Activated T-helper 1 cell treated with anti-CD3 and anti-CD28 coated beads, Interleukin-2, amount 50 U/mL, for 16 hours (primary cell): ENCODE measurements around the gene ARFRP1.
"Not testable (repeated sequence)": the region's sequence is repeated elsewhere in the genome, so short reads cannot be mapped to it uniquely, and the experiment has no call there.

Experiments used
- DNase-seq, 2 donors: peaks; one replicate each; pipeline ENCODE4 v3.0.0-alpha.2; 2020; ENCODE audit warnings: low read depth in 1 of 2, low spot score in 1 of 2

ARFRP1 gene

DNA sequence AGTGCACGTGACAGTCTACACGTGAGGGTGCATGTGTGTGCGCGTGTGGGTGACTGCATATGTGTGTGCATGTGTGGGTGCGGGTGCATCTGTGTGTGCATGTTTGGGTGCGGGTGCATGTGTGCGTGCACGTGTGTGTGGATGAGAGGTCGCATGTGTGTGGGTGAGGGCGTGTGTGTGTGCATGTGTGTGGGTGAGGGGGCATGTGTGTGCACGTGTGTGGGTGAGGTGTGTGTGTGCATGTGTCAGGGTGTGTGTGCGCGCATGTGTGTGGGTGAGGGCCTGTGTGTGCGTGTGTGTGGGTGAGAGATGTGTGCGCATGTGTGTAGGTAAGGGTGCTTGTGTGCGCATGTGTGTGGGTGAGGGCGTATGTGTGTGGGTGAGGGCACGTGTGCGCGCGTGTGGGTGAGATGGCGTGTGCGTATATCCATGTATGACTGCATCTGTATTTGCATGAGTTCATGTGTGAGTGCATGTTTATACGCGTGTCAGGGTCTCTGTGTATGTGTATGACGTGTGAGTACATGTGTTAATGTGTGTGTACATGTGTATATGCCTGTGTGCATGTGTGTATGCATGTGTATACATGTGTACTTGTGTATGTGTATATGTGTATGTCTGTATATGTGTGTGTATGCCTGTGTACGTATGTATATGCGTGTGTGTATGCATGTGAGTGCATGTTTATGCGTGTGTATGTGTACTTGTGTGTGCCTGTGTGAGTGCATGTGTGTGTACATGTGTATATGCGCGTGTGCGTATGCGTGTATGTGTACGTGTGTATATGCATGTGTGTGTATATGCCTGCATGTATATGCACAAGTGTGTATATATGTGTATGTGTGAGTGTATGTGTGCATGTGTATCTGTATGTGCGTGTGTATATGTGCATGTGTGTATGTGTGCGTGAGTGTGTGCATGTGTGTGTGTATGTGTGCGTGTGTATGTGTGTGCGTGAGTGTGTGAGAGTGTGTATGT, 24.6 kb upstream of the ARFRP1 start:
- no peak for DNase-seq

GRCh38 chr20:63731410-63731809, 23.6 kb upstream of the ARFRP1 start:
- DNase-seq: no peak

- not testable (repeated sequence) for DNase-seq
Measured at GRCh38 chr20:63730189-63730733, 22.5 kb upstream of the ARFRP1 start.

DNA sequence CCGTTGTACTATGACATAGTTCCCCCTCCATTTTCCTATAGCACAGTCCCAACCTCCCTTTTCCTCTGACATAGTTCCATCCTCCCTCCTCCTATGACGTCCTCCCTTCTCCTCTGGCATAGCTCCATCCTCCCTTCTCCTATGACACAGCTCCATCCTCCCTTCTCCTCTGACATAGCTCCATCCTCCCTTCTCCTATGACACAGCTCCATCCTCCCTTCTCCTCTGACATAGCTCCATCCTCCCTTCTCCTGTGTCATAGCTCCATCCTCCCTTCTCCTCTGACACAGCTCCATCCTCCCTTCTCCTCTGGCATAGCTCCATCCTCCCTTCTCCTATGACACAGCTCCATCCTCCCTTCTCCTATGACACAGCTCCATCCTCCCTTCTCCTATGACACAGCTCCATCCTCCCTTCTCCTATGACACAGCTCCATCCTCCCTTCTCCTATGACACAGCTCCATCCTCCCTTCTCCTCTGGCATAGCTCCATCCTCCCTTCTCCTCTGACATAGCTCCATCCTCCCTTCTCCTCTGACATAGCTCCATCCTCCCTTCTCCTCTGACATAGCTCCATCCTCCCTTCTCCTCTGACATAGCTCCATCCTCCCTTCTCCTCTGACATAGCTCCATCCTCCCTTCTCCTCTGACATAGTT, 15.3 kb upstream of the ARFRP1 start:
- not testable (repeated sequence) for DNase-seq

- no peak for DNase-seq
Measured at GRCh38 chr20:63718996-63719395, 11.2 kb upstream of the ARFRP1 start.

- DNase-seq: no peak
Measured at GRCh38 chr20:63714858-63715257, 7.1 kb upstream of the ARFRP1 start.

DNA sequence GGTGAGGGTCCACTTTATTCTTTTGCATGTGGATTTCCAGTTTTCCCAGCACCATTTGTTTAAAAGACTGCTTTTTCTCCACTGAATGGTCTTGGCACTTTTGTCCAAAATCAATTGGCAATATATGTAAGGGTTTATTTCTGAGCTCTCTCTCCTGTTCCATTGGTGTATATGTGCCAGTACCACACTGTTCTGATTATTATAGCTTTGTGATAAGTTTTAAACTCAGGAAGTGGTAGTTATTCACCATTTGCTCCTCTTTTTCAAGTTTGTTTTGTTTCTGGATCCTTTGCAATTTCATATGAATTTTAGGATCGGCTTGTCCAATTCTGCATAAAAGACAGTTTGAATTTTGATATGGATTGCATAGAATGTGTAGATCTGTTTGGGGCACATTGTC, 4.4 kb upstream of the ARFRP1 start:
- DNase-seq: no peak

DNA sequence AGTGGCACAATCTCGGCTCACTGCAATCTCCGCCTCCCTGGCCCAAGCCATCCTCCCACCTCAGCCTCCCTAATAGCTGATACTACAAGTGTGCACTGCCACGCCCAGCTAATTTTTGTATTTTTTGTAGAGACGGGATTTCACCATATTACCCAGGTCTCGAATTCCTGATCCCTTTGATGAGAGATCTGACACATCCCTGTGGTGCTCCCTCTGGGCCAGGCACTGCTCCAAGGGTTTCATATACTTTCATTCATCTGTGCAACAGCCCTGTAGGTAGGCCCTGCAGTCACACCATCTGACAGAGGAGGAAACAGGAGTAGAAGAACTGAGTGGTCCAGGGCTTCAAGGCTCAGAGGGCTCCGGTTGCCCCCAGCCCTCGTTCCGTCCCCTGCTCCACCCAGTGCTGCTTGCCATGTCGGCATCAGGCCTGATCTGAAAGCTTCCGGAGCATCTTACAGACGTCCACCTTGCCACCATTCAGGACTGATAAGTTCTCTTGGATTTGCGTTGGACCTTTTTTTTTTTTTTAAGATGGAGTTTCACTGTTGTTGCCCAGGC, 3.4 kb upstream of the ARFRP1 start:
- DNase-seq: no peak

DNA sequence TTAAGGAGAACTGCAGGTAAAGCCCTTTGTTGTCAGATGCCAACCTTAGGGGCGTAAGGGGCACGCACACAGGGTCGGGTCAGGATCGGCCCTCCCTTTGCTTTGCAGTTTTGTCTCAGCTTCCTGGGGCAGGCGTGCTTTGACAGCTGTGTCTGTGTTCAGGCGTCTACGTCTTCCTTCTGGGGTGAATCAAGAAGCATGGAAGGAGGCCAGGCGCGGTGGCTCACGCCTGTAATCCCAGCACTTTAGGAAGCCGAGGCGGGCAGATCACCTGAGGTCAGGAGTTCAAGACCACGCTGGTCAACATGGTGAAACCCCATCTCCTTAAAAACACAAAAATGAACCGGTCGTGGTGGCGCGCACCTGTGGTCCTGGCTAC, 1.4 kb upstream of the ARFRP1 start:
- DNase-seq: no peak

DNA sequence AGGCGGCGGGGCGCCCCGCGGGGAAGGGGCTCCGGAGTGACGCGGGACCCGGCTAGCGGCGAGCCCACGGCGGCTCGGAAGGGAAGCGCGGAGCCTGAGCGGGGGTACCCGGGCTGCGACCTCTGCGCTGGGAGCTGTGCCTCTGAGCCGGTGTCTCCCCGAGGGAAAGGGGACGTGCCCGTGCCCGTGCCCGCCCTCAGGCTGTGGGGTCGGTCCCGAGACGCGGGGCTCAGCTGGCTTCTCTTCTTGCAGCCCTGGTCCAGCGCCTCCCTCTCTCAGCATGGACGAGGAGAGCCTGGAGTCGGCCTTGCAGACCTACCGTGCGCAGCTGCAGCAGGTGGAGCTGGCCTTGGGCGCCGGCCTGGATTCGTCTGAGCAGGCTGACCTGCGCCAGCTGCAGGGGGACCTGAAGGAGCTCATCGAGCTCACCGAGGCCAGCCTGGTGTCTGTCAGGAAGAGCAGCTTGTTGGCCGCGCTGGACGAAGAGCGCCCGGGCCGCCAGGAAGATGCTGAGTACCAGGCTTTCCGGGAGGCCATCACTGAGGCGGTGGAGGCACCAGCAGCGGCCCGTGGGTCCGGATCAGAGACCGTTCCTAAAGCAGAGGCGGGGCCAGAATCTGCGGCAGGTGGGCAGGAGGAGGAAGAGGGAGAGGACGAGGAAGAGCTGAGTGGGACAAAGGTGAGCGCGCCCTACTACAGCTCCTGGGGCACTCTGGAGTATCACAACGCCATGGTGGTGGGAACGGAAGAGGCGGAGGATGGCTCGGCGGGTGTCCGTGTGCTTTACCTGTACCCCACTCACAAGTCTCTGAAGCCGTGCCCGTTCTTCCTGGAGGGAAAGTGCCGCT, 749 bp upstream of the ARFRP1 start:
- DNase-seq: no peak

- peak in 1 of 2 donors; percentile 43 for DNase-seq
Measured at GRCh38 chr20:63706852-63707557, 771 bp downstream of the ARFRP1 start.

DNA sequence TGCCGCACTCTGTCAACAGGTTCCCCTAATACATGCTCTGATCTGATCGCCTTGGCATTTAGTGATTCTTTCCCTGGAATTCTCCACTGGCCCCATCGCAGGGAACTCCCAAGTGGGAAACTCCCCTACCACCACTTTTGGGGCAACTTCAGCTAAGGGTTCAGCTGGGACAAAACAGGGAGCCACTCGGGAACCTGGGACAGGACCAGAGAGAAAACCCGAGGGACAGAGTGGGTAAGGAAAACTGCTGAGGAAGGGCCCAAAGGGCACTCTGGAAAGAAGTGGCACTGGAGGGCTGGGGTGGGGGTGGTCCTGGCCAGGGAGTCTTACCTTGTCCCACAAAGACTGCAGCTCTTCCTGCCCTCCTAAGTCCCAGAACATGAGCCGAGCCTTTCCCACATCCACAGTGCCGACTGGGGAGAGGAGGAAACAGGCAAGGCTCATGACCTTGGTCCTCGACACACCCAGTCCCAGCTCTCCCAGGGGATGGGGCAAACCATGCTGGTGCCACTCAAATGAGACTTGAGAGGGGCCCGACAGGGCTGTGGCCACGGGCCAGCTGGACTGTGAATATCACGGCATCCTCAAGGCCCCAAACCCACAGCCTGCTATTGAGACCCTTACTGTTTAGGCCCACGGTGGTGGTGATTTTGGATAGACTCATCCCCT, 1.6 kb downstream of the ARFRP1 start:
- no peak for DNase-seq

DNA sequence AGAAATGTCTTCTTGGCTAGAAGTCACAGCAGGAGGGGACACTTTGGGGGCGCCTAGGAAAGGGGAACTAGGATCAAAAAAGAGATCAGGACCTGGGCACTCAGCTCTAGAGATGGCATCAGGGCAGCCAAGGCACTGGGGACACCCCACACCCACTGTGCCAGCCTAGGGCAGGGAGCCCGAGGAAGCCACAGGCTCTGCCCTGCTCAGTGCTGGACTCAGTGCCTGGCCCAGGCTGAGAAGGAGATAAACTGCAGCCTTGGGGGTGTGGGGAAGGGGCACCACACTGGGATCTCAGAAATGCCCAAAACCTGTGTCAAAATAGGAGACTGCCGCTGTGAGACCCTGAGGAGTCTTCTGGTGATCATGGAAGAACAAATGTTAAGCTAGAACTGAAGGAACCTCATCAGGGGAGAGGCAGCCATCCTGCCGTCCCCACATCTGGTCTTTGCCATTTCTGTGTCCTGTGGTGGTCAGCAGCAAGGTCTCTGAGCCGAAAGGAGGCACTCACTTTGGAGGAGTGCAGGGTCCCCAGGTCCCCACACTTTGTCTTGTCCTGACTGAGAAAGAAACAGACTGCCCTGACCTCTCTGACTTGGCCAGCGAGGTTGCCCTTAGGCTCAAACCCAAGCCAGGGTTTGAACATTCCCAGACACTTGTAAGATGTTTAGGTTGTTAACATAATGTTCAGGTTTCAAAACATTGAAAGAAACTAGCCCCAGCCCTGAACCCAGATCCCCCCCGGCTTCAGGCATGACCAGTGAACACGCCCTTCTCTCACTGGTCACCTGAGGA, 2.3 kb downstream of the ARFRP1 start:
- no peak for DNase-seq

DNA sequence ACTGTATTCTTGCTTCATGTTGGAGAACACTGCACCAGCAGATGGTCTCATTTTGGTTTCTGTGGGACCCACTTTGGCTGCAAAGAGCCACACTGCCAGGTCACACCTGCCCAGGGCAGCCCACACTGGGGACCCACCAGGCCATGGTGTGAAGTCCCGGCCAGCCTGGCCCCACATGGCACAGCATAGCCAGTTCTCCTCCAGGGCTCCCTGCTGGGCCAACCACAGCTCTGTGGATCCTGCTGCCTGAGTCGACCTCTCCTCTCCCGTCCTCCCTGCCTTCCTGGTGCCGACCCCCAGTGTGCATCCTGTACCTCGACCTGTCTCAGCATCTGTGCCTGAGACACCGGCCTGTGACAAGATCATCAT, 3.0 kb downstream of the ARFRP1 start:
- DNase-seq: no peak

DNA sequence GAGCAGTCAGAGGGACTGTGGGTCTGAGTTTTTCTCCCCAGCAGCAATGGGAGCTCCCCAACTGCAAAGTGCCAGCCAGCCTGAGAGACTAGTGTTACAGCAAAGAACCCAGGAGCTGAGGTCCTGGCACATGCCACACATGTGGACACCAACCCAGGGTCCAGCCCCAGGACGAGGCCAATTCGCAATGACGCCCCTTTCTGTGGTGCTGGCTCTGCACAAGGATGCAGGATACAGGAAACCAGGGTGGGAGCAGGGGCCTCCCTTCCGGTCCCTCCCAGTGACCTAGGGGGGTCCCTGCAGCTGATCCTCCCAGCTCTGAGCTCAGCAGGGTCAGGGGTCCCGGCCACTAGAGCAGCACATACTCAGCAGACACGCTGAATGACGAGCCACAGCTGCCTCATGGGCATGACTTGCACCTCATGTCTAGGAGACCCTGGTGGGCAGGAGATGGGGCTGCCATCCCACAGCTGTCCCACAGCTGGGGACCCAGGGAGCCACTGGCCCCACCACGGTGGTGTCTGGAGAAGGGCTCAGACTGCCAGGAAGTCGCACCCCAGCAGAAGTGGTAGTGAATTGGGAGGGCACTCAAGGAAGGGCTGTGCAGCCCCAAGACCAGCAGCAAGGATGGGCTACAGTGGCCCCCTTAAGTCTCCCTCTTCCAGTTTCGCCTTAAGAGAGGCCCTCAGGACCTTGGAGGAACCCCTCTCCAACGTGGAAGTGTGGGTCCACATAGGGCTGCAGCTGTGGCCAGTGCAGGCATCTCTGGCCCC, 3.6 kb downstream of the ARFRP1 start:
- no peak for DNase-seq

DNA sequence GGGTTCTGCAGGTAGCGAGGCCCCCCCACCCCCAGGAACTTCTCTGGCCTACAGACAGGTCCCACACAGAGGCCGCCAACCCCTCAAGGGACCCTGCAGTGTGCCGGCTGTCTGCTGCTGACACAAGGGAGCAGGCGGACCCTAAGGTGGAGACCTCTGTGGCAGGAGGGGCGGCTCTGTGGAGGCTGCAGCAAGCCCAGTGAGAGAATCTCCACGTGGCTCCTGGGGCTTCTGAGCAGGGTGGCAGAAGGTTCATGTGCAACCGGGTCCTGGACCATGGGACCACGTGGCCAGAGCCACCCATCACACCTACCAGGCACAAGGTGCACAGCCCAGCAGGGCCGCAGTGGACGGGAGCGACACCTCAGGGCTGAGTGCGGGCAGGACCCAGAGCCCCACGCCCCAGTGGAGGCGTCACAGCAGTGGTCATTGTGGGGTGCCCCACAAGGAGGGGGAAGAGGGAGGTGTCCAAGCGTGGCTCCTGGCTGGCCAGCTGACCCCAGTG, 4.3 kb downstream of the ARFRP1 start:
- DNase-seq: no peak

DNA sequence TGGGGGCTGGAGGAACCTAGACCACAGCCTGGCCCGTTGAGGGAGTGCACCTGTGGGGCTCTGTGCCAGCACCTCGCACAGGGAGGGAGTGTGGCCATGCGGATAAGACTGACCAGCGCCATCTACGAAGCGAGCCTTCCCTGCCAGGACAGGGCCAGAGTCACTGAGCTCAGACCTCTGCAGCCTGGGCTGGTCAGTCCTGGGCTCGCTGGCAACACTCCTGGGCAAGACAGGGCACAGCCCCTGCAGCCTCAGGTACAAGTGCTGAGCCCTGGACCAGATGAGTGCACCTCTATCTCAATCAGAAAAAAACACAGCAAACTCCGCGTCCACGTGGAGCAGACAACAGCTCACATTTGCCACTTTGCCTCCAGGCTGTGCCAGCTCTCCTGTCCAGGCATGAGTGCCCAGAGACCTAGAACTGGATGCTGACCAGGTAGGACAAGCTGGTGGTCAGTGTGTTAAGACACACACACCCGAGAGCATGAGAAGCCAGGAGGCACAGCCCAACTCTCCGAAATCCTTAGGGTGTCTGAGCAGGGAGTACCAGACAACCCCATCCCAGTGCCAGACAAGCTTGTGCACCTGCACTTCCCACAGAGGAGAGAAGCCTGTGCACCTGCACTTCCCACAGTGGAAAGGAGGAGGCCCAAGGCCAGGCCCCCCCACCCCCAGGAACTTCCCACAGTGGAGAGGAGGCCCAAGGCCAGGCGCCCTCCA, 4.9 kb downstream of the ARFRP1 start:
- no peak for DNase-seq
